ENCODE results near the gene HCN1.
"Not testable (repeated sequence)": the region's sequence is repeated elsewhere in the genome, so short reads cannot be mapped to it uniquely, and the experiment has no call there.

HCN1 gene

DNA sequence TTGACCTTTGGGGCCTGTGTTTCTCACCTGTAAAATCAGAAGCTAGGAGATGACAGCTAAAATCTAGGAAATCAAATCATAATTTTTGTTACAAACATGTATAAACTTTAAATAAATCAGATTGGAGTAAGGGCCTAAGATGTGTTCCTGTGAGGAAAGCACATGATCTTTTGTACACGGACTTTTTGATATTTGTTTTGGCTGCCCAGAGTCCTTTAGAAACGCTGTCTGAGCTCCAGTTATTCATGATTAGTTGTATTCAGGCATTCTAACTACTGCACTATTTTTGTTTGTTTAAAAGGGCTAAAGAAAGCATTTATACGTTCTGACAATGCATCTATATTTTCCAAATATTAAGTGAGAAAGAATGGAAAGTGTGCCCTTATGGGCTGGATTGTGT lies 94.8 kb downstream of the HCN1 start:
- DNase-seq (ENCODE audit: low read depth), result no peak
- TF ChIP-seq, protein P1, sequence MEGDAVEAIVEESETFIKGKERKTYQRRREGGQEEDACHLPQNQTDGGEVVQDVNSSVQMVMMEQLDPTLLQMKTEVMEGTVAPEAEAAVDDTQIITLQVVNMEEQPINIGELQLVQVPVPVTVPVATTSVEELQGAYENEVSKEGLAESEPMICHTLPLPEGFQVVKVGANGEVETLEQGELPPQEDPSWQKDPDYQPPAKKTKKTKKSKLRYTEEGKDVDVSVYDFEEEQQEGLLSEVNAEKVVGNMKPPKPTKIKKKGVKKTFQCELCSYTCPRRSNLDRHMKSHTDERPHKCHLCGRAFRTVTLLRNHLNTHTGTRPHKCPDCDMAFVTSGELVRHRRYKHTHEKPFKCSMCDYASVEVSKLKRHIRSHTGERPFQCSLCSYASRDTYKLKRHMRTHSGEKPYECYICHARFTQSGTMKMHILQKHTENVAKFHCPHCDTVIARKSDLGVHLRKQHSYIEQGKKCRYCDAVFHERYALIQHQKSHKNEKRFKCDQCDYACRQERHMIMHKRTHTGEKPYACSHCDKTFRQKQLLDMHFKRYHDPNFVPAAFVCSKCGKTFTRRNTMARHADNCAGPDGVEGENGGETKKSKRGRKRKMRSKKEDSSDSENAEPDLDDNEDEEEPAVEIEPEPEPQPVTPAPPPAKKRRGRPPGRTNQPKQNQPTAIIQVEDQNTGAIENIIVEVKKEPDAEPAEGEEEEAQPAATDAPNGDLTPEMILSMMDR (IDR thresholded peaks at IDR 0.05; ENCODE audit: low read length, missing control alignments), result no peak
- H3K4me3 ChIP-seq (replicated peaks; ENCODE audit: low read depth, low read length), result no peak overlapping the region

DNA sequence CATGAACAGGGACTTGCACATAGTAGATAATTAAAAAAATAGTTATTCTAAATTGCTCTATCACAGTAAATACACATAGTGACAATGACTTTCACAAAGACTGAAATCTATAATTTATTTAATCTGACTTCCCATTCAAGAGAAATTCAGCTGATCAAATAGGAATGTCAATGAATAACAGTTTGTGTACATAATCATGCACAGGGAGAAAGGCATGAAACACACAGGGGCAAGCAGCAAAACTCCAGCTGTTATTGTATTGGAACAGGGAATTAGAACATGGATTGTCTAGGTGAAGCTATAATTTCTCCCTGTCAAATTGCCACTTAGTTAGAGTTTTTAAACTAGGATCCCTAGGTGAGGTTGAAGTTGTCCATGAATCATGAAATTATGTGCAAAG lies 99.9 kb downstream of the HCN1 start:
- TF ChIP-seq, protein P1 (IDR thresholded peaks at IDR 0.05; ENCODE audit: low read length, missing control alignments), result no peak
- no peak for DNase-seq (ENCODE audit: low read depth)
- H3K4me3 ChIP-seq (replicated peaks; ENCODE audit: low read depth, low read length), result no peak overlapping the region

DNA sequence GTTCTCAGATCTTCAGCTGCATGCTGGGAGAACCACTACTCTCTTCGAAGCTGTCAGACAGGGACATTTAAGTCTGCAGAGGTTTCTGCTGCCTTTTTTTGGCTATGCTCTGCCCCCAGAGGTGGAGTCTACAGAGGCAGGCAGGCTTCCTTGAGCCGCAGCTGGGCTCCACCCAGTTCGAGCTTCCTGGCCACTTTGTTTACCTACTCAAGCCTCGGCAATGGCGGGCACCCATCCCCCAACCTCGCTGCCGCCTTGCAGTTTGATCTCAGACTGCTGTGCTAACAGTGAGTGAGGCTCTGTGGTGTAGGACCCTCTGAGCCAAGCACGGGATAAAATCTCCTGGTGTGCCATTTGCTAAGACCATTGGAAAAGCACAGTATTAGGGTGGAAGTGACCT lies 110.2 kb downstream of the HCN1 start:
- not testable (repeated sequence) for H3K4me3 ChIP-seq (replicated peaks; ENCODE audit: low read depth, low read length); DNase-seq (ENCODE audit: low read depth)

DNA sequence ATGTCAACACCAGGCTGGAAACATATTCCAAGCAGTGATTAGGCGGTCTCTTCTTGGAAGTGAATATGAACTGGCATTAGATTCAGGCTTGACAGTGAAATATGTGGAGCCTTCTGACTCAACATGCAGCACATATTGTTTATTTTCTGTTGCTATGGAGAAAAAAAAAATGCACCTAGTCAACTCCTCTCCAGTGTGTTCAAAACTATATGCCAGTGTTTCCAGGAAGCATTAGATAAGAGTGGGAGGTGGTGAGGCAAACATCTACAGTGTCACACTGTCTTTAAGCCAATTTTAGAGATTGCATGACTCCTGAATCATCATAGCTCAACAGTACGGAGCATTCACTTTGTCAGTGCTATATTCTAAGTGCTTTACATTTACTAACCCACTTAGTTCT lies 117.9 kb downstream of the HCN1 start:
- peak; percentile 11 for DNase-seq (ENCODE audit: low read depth)
- TF ChIP-seq, protein P1 (IDR thresholded peaks at IDR 0.05; ENCODE audit: low read length, missing control alignments), result no peak
- H3K4me3 ChIP-seq (replicated peaks; ENCODE audit: low read depth, low read length), result no peak overlapping the region

DNA sequence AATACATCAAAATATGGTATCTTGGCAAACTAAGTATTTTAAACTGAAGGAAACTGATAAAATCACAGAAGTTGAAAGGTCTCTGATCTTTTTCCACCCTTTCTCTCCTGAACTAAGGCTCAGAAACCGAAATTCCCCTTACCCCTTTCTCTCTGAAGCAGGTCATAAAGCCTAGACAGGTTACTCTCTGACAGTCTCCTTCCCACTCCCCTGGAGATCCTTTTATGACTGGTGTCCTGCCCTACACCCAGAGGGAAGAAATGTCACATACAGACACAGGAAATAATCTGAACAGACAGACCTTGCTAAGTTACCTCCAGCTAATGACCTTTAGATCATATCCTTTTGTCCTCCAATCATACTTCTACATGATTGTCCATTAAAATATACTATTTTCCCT lies 127.4 kb downstream of the HCN1 start:
- no peak for DNase-seq (ENCODE audit: low read depth)
- TF ChIP-seq, protein P1 (IDR thresholded peaks at IDR 0.05; ENCODE audit: low read length, missing control alignments), result no peak
- H3K4me3 ChIP-seq (replicated peaks; ENCODE audit: low read depth, low read length), result no peak overlapping the region

GRCh38 chr5:45542421-45542820 lies 153.8 kb downstream of the HCN1 start:
- no peak for DNase-seq (ENCODE audit: low read depth)
- TF ChIP-seq, protein P1 (IDR thresholded peaks at IDR 0.05; ENCODE audit: low read length, missing control alignments), result no peak
- H3K4me3 ChIP-seq (replicated peaks; ENCODE audit: low read depth, low read length), result no peak overlapping the region

GRCh38 chr5:45533663-45534062 lies 162.5 kb downstream of the HCN1 start:
- TF ChIP-seq, protein P1 (IDR thresholded peaks at IDR 0.05; ENCODE audit: low read length, missing control alignments), result no peak
- no peak for DNase-seq (ENCODE audit: low read depth)
- no peak overlapping the region for H3K4me3 ChIP-seq (replicated peaks; ENCODE audit: low read depth, low read length)
